IMR-90 (cell line): ENCODE data around the gene DMD. TPM values are rescaled to one million over a fixed set of nuclear protein-coding genes. Genes with fewer than 3 reads are reported as not detected.

Source experiments
- ATAC-seq: fragments of 200-7000 bp; cut with Tn5 transposase; 2 replicates; pipeline ENCODE4 v1.9.1; 2020; ENCODE audit warnings: low read depth, mild to moderate bottlenecking, moderate library complexity
- BruUV-seq: library from RNA; stranded (reverse); fragments of 400-500 nt; replicated peaks from 2 replicates; lab custom pipeline; 2021; lab: Mats Ljungman, UMichigan
- CTCF ChIA-PET: fragments of 300-600 bp; formaldehyde crosslinking; extraction: SDS; loops from one replicate; lab custom pipeline; 2021; ENCODE audit warnings: antibody characterized with exemption; lab: Yijun Ruan, JAX
- POLR2A ChIA-PET: fragments of 300-600 bp; sonication (Branson Sonifier 250); formaldehyde crosslinking; loops from one replicate; lab custom pipeline; 2022; ENCODE audit warnings: antibody characterized with exemption; ENCODE audit not compliant: unreplicated experiment; lab: Charles Lee
- DNase-seq: peaks from one replicate; pipeline ENCODE4 v3.0.0; 2013
- H2AFZ ChIP-seq: replicated peaks from 2 replicates; pipeline ENCODE3; 2013; ENCODE audit warnings: low read length, mild to moderate bottlenecking; ENCODE audit not compliant: poor library complexity
- H2AK5ac ChIP-seq: 2 replicates; pipeline ENCODE4 v1.6.1; 2013; ENCODE audit warnings: low read depth, low read length, inconsistent platforms
- H2AK9ac ChIP-seq: replicated peaks from 2 replicates; pipeline ENCODE3; 2013; ENCODE audit warnings: mild to moderate bottlenecking, low read depth, low read length, moderate library complexity; ENCODE audit not compliant: poor library complexity
- H2BK120ac ChIP-seq: 2 replicates; pipeline ENCODE4 v1.6.1; 2013; ENCODE audit warnings: low read depth, low read length, inconsistent platforms
- H2BK15ac ChIP-seq: 3 replicates; pipeline ENCODE4 v1.6.1; 2013; ENCODE audit warnings: low read depth, low read length, inconsistent platforms
- H2BK20ac ChIP-seq: 2 replicates; pipeline ENCODE4 v1.6.1; 2013; ENCODE audit warnings: low read depth, mild to moderate bottlenecking, inconsistent platforms, low read length, moderate library complexity
- H2BK5ac ChIP-seq: 2 replicates; pipeline ENCODE4 v1.6.1; 2013; ENCODE audit warnings: mild to moderate bottlenecking, low read depth, low read length, inconsistent platforms; ENCODE audit not compliant: poor library complexity, severe bottlenecking
- H3K14ac ChIP-seq: replicated peaks from 2 replicates; pipeline ENCODE4 v1.6.1; 2013; ENCODE audit warnings: low read depth, low read length, inconsistent platforms
- H3K18ac ChIP-seq: 2 replicates; pipeline ENCODE4 v1.6.1; 2013; ENCODE audit warnings: low read depth, low read length, control low read depth
- H3K23ac ChIP-seq: 2 replicates; pipeline ENCODE4 v1.6.1; 2013; ENCODE audit warnings: low read depth, low read length, inconsistent platforms
- H3K27ac ChIP-seq: 2 replicates; pipeline ENCODE4 v1.5.1; 2013; ENCODE audit warnings: mild to moderate bottlenecking, control low read depth, low read length; ENCODE audit not compliant: insufficient read depth
- H3K27me3 ChIP-seq: 2 replicates; pipeline ENCODE4 v1.6.1; 2013; ENCODE audit warnings: low read length; ENCODE audit not compliant: control insufficient read depth, insufficient read depth
- H3K36me3 ChIP-seq: 2 replicates; pipeline ENCODE4 v1.6.1; 2013; ENCODE audit warnings: low read length, mixed read lengths; ENCODE audit not compliant: control insufficient read depth, insufficient read depth
- H3K4ac ChIP-seq: 2 replicates; pipeline ENCODE4 v1.6.1; 2013; ENCODE audit warnings: low read depth, low read length, inconsistent platforms
- H3K4me1 ChIP-seq: 2 replicates; pipeline ENCODE4 v1.6.1; 2013; ENCODE audit warnings: low read length, mixed read lengths; ENCODE audit not compliant: control insufficient read depth, insufficient read depth
- H3K4me2 ChIP-seq: 2 replicates; pipeline ENCODE4 v1.6.1; 2013; ENCODE audit warnings: low read depth, mild to moderate bottlenecking, control low read depth, low read length, moderate library complexity
- H3K4me3 ChIP-seq: 2 replicates; pipeline ENCODE4 v1.5.1; 2013; ENCODE audit warnings: low read depth, mild to moderate bottlenecking, control low read depth, low read length, moderate library complexity; ENCODE audit not compliant: insufficient read depth
- H3K56ac ChIP-seq: 2 replicates; pipeline ENCODE4 v1.6.1; 2013; ENCODE audit warnings: low read length, inconsistent platforms; ENCODE audit not compliant: insufficient read depth; ENCODE audit errors: extremely low read depth
- H3K79me1 ChIP-seq, 2 experiments: 2 replicates each; pipeline ENCODE4 v1.6.1; 2013; ENCODE audit warnings: low read length in 2 of 2, inconsistent platforms in 1 of 2, low read depth in 1 of 2
- H3K9ac ChIP-seq: 2 replicates; pipeline ENCODE4 v1.6.1; 2013; ENCODE audit warnings: low read depth, low read length, control low read depth
- H3K9me1 ChIP-seq: 2 replicates; pipeline ENCODE4 v1.6.1; 2013; ENCODE audit warnings: low read length, inconsistent platforms; ENCODE audit not compliant: insufficient read depth
- H3K9me3 ChIP-seq: 2 replicates; pipeline ENCODE4 v1.6.1; 2013; ENCODE audit warnings: low read length; ENCODE audit not compliant: control insufficient read depth, insufficient read depth
- H4K20me1 ChIP-seq: 2 replicates; pipeline ENCODE4 v1.6.1; 2013; ENCODE audit warnings: low read length, inconsistent platforms; ENCODE audit not compliant: insufficient read depth
- H4K5ac ChIP-seq: 2 replicates; pipeline ENCODE4 v1.6.1; 2013; ENCODE audit warnings: mild to moderate bottlenecking, low read depth, low read length, control low read depth
- H4K8ac ChIP-seq, 2 experiments: 2 replicates each; pipeline ENCODE4 v1.6.1; 2013; ENCODE audit warnings: low read depth in 2 of 2, low read length in 2 of 2, control low read depth in 1 of 2, inconsistent platforms in 1 of 2
- H4K91ac ChIP-seq: 2 replicates; pipeline ENCODE4 v1.6.1; 2013; ENCODE audit warnings: low read depth, low read length, inconsistent platforms; ENCODE audit not compliant: insufficient read depth
- CHD1 ChIP-seq: IDR thresholded peaks from 2 replicates; pipeline ENCODE4 v1.6.1; 2012; ENCODE audit warnings: low read depth, low read length, improper control_type of control experiment
- WGBS, 2 experiments: methylation state at CpG; one replicate each; pipeline versions ENCODE4 v1.1.5 to v1.1.7; 2013; ENCODE audit warnings: missing lambda C conversion rate in 2 of 2; ENCODE audit not compliant: insufficient read length in 1 of 2; ENCODE audit errors: extremely low coverage in 2 of 2; 5-methylcytosine and 5-hydroxymethylcytosine counted together
- dilution Hi-C: fragments of 300-500 bp; cut with HindIII; formaldehyde crosslinking; loops from one replicate; pipeline ENCODE4 v1.14.3; 2018; ENCODE audit warnings: low sequenced_read_pairs; ENCODE audit not compliant: unreplicated experiment
- in situ Hi-C: fragments of 300-500 bp; cut with MboI; formaldehyde crosslinking; loops from 3 replicates; pipeline ENCODE4 v1.14.3; 2019; ENCODE audit warnings: low sequenced_read_pairs, inconsistent platforms, mixed read lengths
- intact Hi-C: fragments of 100-400 bp; cut with micrococcal nuclease; formaldehyde crosslinking; loops from 2 replicates; pipeline ENCODE4 v1.10.0; 2022
- polyA plus RNA-seq, 3 experiments: library from polyadenylated mRNA; depleted of rRNA; stranded (reverse); fragments of >200 nt; gene quantifications; 2 replicates each; pipeline ENCODE4 v1.2.3, GENCODE V29; 2012; ENCODE audit warnings: low replicate concordance in 1 of 3
- total RNA-seq: library from RNA; depleted of rRNA; stranded (reverse); fragments of >200 nt; gene quantifications from 2 replicates; pipeline ENCODE4 v1.2.3, GENCODE V29; 2012

DMD gene
- total and polyA plus RNA-seq, 2 of the 4 experiments (the other 2 are of a cell fraction): 6.6 to 11.8 TPM

DNA sequence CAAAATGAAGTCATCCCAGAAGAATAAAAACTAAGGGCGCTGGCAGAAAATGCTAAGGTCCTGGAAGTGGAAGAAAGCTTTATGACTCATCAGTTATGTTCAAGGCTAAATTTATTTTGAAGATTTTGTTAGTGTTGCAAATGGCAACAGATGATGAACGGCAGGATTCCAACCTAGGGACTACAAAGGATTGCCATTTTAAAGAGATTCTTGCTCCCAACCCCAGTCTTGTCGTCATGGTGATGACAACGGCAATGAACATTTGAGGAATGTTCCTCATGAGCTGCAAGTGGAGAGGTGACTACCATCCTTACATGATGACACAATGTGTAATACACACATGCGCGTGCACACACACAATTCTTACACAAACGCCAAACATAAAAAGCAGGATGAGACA lies 2085.1 kb downstream of the DMD start:
- no peak overlapping the region for H2BK15ac ChIP-seq
- intact Hi-C loops (no loop called here), in situ Hi-C loops (no loop called here), dilution Hi-C loops (no loop called here)
- ATAC-seq (no peak), DNase-seq (peak; percentile 14)
- ChIA-PET CTCF (no interaction called here), POLR2A (no interaction called here)
- H2BK5ac ChIP-seq: no peak overlapping the region
- no peak overlapping the region for H3K4me2 ChIP-seq
- H3K36me3 ChIP-seq: no peaks in the 10 kb centered on the region; the same call in 1 of the 2 replicates
- no peak overlapping the region for H4K91ac ChIP-seq
- H2AK9ac ChIP-seq: no peak overlapping the region
- H3K4ac ChIP-seq: no peak overlapping the region
- TF ChIP-seq CHD1: no peak
- H4K20me1 ChIP-seq: no peaks in the 10 kb centered on the region
- H3K79me1 ChIP-seq: no peaks in the 10 kb centered on the region
- H4K8ac ChIP-seq: no peak overlapping the region
- no peaks in the 10 kb centered on the region for H3K27me3 ChIP-seq
- no peak overlapping the region for H2BK120ac ChIP-seq
- H2BK20ac ChIP-seq: no peak overlapping the region
- WGBS, 2 experiments: no CpG with 5 or more reads among the region's 7 CpGs
- H3K23ac ChIP-seq: no peak overlapping the region
- no peak overlapping the region for H3K18ac ChIP-seq
- no peak overlapping the region for H3K56ac ChIP-seq
- no peak overlapping the region for H3K14ac ChIP-seq
- no peaks in the 10 kb centered on the region for H3K4me1 ChIP-seq
- H3K9ac ChIP-seq: no peak overlapping the region
- H3K9me3 ChIP-seq: no peaks in the 10 kb centered on the region
- H3K9me1 ChIP-seq: no peaks in the 10 kb centered on the region
- no peak overlapping the region for H3K27ac ChIP-seq
- no TSS peak for BruUV-seq
- H4K5ac ChIP-seq: no peak overlapping the region
- no peak overlapping the region for H2AFZ ChIP-seq
- H3K4me3 ChIP-seq: no peak overlapping the region
- no peak overlapping the region for H2AK5ac ChIP-seq
